NOMO-1 (cell line): ENCODE data around the gene ATF5.

Source experiments
- DNase-seq, 2 experiments: peaks; one replicate each; lab custom pipeline; 2025; ENCODE audit not compliant: unreplicated experiment in 2 of 2; lab: John Stamatoyannopoulos, UW

Gene ATF5

GRCh38 chr19:49971991-49972411 lies 43.0 kb downstream of the ATF5 start:
- DNase-seq, result no peak

DNA sequence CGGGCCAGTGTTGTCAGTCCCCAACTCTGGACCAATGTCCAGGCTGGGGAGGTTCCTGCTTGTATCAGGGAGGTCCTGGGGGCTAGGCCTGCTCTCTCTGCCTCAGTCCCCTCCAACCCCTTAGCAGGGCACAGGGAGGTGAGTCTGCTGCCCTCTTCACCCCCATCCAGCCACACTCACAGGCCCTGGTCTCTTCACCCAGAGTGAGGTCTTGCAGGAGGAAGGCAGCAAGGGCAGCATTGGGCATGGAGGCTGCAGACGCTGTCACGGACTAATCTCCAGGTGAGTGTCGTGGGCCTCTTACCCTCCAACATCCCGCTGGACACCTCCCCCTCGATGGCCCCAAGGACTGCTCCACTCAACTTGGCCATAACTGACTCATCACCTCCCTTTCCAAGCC lies 43.8 kb downstream of the ATF5 start:
- no peak for DNase-seq

- DNase-seq, result no peak
Measured at GRCh38 chr19:49973987-49974386, 45.0 kb downstream of the ATF5 start.

DNA sequence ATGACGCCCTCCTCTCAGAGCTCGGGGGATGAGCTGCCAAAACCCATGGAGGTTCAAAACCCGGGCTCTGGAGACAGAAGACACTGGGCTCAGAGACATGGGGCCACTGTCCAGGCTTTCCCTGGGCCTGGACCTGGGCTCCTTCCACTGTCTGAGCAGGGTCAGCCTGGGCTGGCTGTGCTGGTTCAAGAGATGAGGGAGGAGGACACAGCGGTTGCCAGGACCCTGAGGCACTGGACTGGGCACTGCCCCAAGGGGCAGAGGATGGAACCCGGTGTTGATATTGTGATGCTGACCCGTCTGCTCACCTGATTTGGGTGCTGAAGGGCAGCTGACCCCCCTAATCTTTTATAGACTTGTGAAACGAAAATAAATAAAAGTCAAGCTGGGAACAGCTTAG lies 46.0 kb downstream of the ATF5 start:
- DNase-seq, result no peak

GRCh38 chr19:49976496-49976895 lies 47.5 kb downstream of the ATF5 start:
- no peak for DNase-seq

- no peak for DNase-seq
Measured at GRCh38 chr19:49977076-49977475, 48.1 kb downstream of the ATF5 start.

DNA sequence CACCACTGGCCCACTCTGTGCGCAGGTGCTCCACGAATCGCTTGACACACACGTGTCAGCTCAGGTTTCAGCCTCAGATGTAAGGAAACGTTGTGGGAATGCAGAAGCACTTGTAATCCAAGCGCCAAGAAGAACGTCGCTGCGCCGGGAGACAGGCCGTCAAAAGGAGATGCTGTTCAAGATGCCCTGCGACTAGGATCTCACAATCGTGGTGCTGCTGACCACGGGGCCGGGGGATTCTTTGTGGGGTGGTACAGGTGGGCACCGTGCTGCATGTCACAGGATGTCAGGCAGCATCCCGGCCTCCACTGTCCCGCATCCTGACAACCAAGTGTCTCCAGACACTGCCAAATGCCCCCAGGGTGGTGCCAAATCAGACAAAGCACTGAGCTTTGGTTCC lies 48.9 kb downstream of the ATF5 start:
- no peak for DNase-seq

- no peak for DNase-seq
Measured at GRCh38 chr19:49978324-49978723, 49.3 kb downstream of the ATF5 start.

GRCh38 chr19:49981603-49982593 lies 52.9 kb downstream of the ATF5 start:
- DNase-seq, result no peak
